Smooth muscle cell (in vitro differentiated cells): ENCODE data around the gene PTCD2. TPM values are rescaled to one million over a fixed set of nuclear protein-coding genes. Genes with fewer than 3 reads are reported as not detected.

Experiments
- DNase-seq: peaks from one replicate; lab custom pipeline; 2025; ENCODE audit not compliant: unreplicated experiment; lab: John Stamatoyannopoulos, UW
- H2AFZ ChIP-seq: fragments of 200-600 bp; sonication (generic); 2 replicates; pipeline ENCODE4 v1.6.0; 2016; ENCODE audit warnings: antibody characterized with exemption, low read depth, mild to moderate bottlenecking
- H3F3A ChIP-seq: fragments of 200-600 bp; sonication (generic); 2 replicates; pipeline ENCODE4 v1.6.0; 2017; ENCODE audit warnings: antibody characterized with exemption, low read depth
- H3K27ac ChIP-seq: fragments of 200-600 bp; sonication (generic); 2 replicates; pipeline ENCODE4 v1.5.1; 2016; ENCODE audit warnings: low read depth, mild to moderate bottlenecking
- H3K27me3 ChIP-seq: fragments of 200-600 bp; sonication (generic); 2 replicates; pipeline ENCODE4 v1.6.1; 2016; ENCODE audit warnings: low read depth, mild to moderate bottlenecking
- H3K36me3 ChIP-seq: fragments of 200-600 bp; sonication (generic); 2 replicates; pipeline ENCODE4 v1.5.1; 2016; ENCODE audit warnings: low read depth
- H3K4me1 ChIP-seq: fragments of 200-600 bp; sonication (generic); 2 replicates; pipeline ENCODE4 v1.5.1; 2016; ENCODE audit warnings: low read depth
- H3K4me2 ChIP-seq: fragments of 200-600 bp; sonication (generic); 2 replicates; pipeline ENCODE4 v1.6.0; 2016; ENCODE audit warnings: mild to moderate bottlenecking
- H3K4me3 ChIP-seq: fragments of 200-600 bp; sonication (generic); 2 replicates; pipeline ENCODE4 v1.5.1; 2016; ENCODE audit warnings: mild to moderate bottlenecking
- H3K79me2 ChIP-seq: fragments of 200-600 bp; sonication (generic); 2 replicates; pipeline ENCODE4 v1.6.0; 2016; ENCODE audit warnings: low read depth, mild to moderate bottlenecking
- H3K9ac ChIP-seq: fragments of 200-600 bp; sonication (generic); 2 replicates; pipeline ENCODE4 v1.6.0; 2016; ENCODE audit warnings: low read depth
- H3K9me3 ChIP-seq: fragments of 200-600 bp; sonication (generic); replicated peaks from 2 replicates; pipeline ENCODE4 v1.5.1; 2016; ENCODE audit warnings: low read depth
- H4K20me1 ChIP-seq: fragments of 200-600 bp; sonication (generic); 2 replicates; pipeline ENCODE4 v1.6.0; 2016; ENCODE audit warnings: low read depth
- CTCF ChIP-seq: fragments of 200-600 bp; sonication (generic); IDR thresholded peaks from 2 replicates; pipeline ENCODE4 v1.5.1; 2017; ENCODE audit warnings: borderline replicate concordance, mild to moderate bottlenecking, antibody characterized with exemption; ENCODE audit not compliant: insufficient read depth, poor library complexity, severe bottlenecking
- WGBS: methylation state at CpG from one replicate; pipeline ENCODE4 v1.1.7; 2016; ENCODE audit warnings: low lambda C conversion rate; 5-methylcytosine and 5-hydroxymethylcytosine counted together
- polyA plus RNA-seq: library from polyadenylated mRNA; unstranded; fragments of >200 nt; fragmentation: Nextera tagmentation; extraction: Ambion mirVana; gene quantifications from 2 replicates; pipeline ENCODE4 v1.2.1, GENCODE V29; 2016
- total RNA-seq: library from RNA; depleted of rRNA; stranded (reverse); fragments of >200 nt; gene quantifications from 2 replicates; pipeline ENCODE4 v1.2.3, GENCODE V29; 2014

The PTCD2 gene
- total RNA-seq (8.5 and 10.0 TPM in 2 replicates), polyA plus RNA-seq (4.7 and 6.3 TPM in 2 replicates)

GRCh38 chr5:72319976-72320752 is at the start of gene PTCD2, which contains the start of gene MRPS27:
PTCD2 (plus strand) TSS chr5:72320373; CDS start chr5:72320383, 10 bp downstream.
MRPS27 (minus strand) TSS chr5:72320240; CDS start chr5:72320221, 19 bp downstream.
- Histone ChIP-seq H3K4me2 (peak within 1 kb of the TSS; percentile 89), H3K27ac (peak within 1 kb of the TSS; percentile 29)

GRCh38 chr5:72271702-72272101 is 48.5 kb upstream of the PTCD2 start:
- Histone ChIP-seq H2AFZ (no peak overlapping the region), H3F3A (no peaks in the 10 kb centered on the region), H3K9me3 (no peaks in the 10 kb centered on the region), H4K20me1 (no peaks in the 10 kb centered on the region), H3K4me2 (no peak overlapping the region), H3K27me3 (no peaks in the 10 kb centered on the region), H3K4me3 (no peak overlapping the region), H3K79me2 (peaks cover 35% of the 10 kb centered on the region), H3K4me1 (no peaks in the 10 kb centered on the region), H3K9ac (no peak overlapping the region), H3K27ac (peak overlapping the region; percentile 3), H3K36me3 (peaks cover 5% of the 10 kb centered on the region)
- no peak for TF ChIP-seq CTCF
- WGBS = 41% methylated on average over 3 of the region's 3 CpGs
- DNase-seq = no peak

More at GRCh38 chr5:72319976-72320752, at the start of gene PTCD2, which contains the start of gene MRPS27:
- Histone ChIP-seq H2AFZ (peak within 1 kb of the TSS; percentile 97), H3K9ac (peak within 1 kb of the TSS; percentile 42), H3K36me3 (no peaks in the 10 kb centered on the region), H3K27me3 (no peaks in the 10 kb centered on the region), H3F3A (peaks cover 4% of the 10 kb centered on the region), H3K79me2 (peaks cover 38% of the 10 kb centered on the region), H3K9me3 (no peaks in the 10 kb centered on the region), H3K4me3 (peak within 1 kb of the TSS; percentile 71), H3K4me1 (peaks cover 5% of the 10 kb centered on the region), H4K20me1 (no peaks in the 10 kb centered on the region)
- TF ChIP-seq CTCF = peak; percentile 18
- peak; percentile 77 for DNase-seq
- under 1% methylated on average over 40 of the region's 40 CpGs for WGBS

GRCh38 chr5:72272398-72272797 is 47.8 kb upstream of the PTCD2 start:
- no peak overlapping the region for H3K4me3 ChIP-seq
- H3K27ac ChIP-seq = no peak overlapping the region
- 84% methylated on average over 4 of the region's 4 CpGs for WGBS
- H3K9me3 ChIP-seq = no peaks in the 10 kb centered on the region
- no peaks in the 10 kb centered on the region for H4K20me1 ChIP-seq
- no peaks in the 10 kb centered on the region for H3F3A ChIP-seq
- no peak overlapping the region for H3K9ac ChIP-seq
- no peak overlapping the region for H3K4me2 ChIP-seq
- DNase-seq = no peak
- peaks cover 37% of the 10 kb centered on the region for H3K79me2 ChIP-seq
- H2AFZ ChIP-seq = no peak overlapping the region
- no peaks in the 10 kb centered on the region for H3K4me1 ChIP-seq
- H3K36me3 ChIP-seq = peaks cover 5% of the 10 kb centered on the region
- no peaks in the 10 kb centered on the region for H3K27me3 ChIP-seq
- TF ChIP-seq CTCF = no peak
